ENCODE measurements around the gene DENND2C. TPM values are rescaled to one million over a fixed set of nuclear protein-coding genes. Genes with fewer than 3 reads are reported as not detected.

DENND2C gene
- total RNA-seq, 2 donors from 2014 or later = 25.6 to 40.3 TPM

DNA sequence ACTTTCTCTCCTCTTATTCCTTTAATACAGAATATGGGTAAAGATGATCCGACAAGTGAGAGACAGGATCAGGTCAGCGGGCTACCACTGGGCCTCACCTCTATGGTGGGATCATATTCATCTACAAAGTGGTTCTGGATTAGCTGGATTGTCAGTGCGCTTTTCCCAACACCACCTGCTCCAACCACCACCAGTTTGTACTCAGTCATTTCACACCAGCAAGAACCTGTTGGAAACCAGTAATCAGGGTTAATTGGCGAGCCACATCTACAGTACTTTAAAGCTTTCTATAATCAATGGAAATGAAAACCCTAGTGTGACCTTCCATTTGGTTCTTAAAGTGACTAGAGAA lies 46.1 kb upstream of the DENND2C start:
- DNase-seq = no peak
- Mint-ChIP-seq H3K4me1 (peaks cover 9% of the 10 kb centered on the region), H3K27ac (peak overlapping the region; percentile 100), H3K4me3 (peak overlapping the region; percentile 100), H3K36me3 (ENCODE audit: low read depth) (peaks cover 65% of the 10 kb centered on the region), H3K27me3 (ENCODE audit: insufficient read depth) (no peaks in the 10 kb centered on the region), H3K9me3 (no peaks in the 10 kb centered on the region)
- peak overlapping the region; percentile 97 for H3K4me3 ChIP-seq (ENCODE audit: low read length)
- H3K27ac ChIP-seq (ENCODE audit: low read depth, low read length) = peak overlapping the region; percentile 81
- no peaks in the 10 kb centered on the region for H3K9me3 ChIP-seq (ENCODE audit: control insufficient read depth, low read length)
- TF ChIP-seq CTCF (conservative IDR thresholded peaks at IDR 0.05) = no peak
- H3K9ac ChIP-seq (ENCODE audit: extremely low read depth, low read length, poor library complexity, severe bottlenecking) = peak overlapping the region; percentile 97
- 36 to 40% methylated on average over 2 to 4 of the region's 4 CpGs for WGBS, 2 experiments (ENCODE audit: insufficient coverage in 1 of 2, insufficient read length in 1 of 2)
- peaks cover 83% of the 10 kb centered on the region for H3K36me3 ChIP-seq (ENCODE audit: control insufficient read depth, insufficient read depth, low read length)
- H3K27me3 ChIP-seq (ENCODE audit: control insufficient read depth, insufficient read depth, low read length, poor library complexity, severe bottlenecking) = no peaks in the 10 kb centered on the region
- H3K4me1 ChIP-seq (ENCODE audit: control insufficient read depth, insufficient read depth, low read length) = peaks cover 5% of the 10 kb centered on the region

- peaks cover 58% of the 10 kb centered on the region for H3K36me3 Mint-ChIP-seq (ENCODE audit: low read depth)
- Histone ChIP-seq H3K9ac (ENCODE audit: extremely low read depth, low read length, poor library complexity, severe bottlenecking) (no peak overlapping the region), H3K9me3 (ENCODE audit: control insufficient read depth, low read length) (no peaks in the 10 kb centered on the region), H3K36me3 (ENCODE audit: control insufficient read depth, insufficient read depth, low read length) (peaks cover 80% of the 10 kb centered on the region), H3K27me3 (ENCODE audit: control insufficient read depth, insufficient read depth, low read length, poor library complexity, severe bottlenecking) (no peaks in the 10 kb centered on the region), H3K4me1 (ENCODE audit: control insufficient read depth, insufficient read depth, low read length) (peaks cover 5% of the 10 kb centered on the region), H3K27ac (ENCODE audit: low read depth, low read length) (no peak overlapping the region), H3K4me3 (ENCODE audit: low read length) (no peak overlapping the region)
- H3K27ac Mint-ChIP-seq = no peak overlapping the region
- no peak overlapping the region for H3K4me3 Mint-ChIP-seq
- 90% methylated on average over 4 of the region's 4 CpGs; no CpG with 5 or more reads in 1 of the 2 experiments for whole genome bisulfite sequencing, 2 experiments (ENCODE audit: insufficient coverage in 1 of 2, insufficient read length in 1 of 2)
- TF ChIP-seq CTCF (conservative IDR thresholded peaks at IDR 0.05) = no peak
- H3K9me3 Mint-ChIP-seq = no peaks in the 10 kb centered on the region
- DNase-seq = no peak
- no peaks in the 10 kb centered on the region for H3K27me3 Mint-ChIP-seq (ENCODE audit: insufficient read depth)
- H3K4me1 Mint-ChIP-seq = peaks cover 9% of the 10 kb centered on the region
Measured at GRCh38 chr1:114712977-114713376, 43.1 kb upstream of the DENND2C start.

- Histone ChIP-seq H3K27ac (ENCODE audit: low read depth, low read length) (no peak overlapping the region), H3K36me3 (ENCODE audit: control insufficient read depth, insufficient read depth, low read length) (peaks cover 88% of the 10 kb centered on the region), H3K9ac (ENCODE audit: extremely low read depth, low read length, poor library complexity, severe bottlenecking) (no peak overlapping the region), H3K27me3 (ENCODE audit: control insufficient read depth, insufficient read depth, low read length, poor library complexity, severe bottlenecking) (no peaks in the 10 kb centered on the region), H3K4me3 (ENCODE audit: low read length) (no peak overlapping the region), H3K4me1 (ENCODE audit: control insufficient read depth, insufficient read depth, low read length) (no peaks in the 10 kb centered on the region), H3K9me3 (ENCODE audit: control insufficient read depth, low read length) (no peaks in the 10 kb centered on the region)
- no peak for TF ChIP-seq CTCF (conservative IDR thresholded peaks at IDR 0.05)
- H3K9me3 Mint-ChIP-seq = no peaks in the 10 kb centered on the region
- no peak overlapping the region for H3K4me3 Mint-ChIP-seq
- DNase-seq = no peak
- no peaks in the 10 kb centered on the region for H3K4me1 Mint-ChIP-seq
- WGBS, 2 experiments (ENCODE audit: insufficient coverage in 1 of 2, insufficient read length in 1 of 2) = 94 to 98% methylated on average over 2 to 3 of the region's 3 CpGs
- H3K27ac Mint-ChIP-seq = no peak overlapping the region
- no peaks in the 10 kb centered on the region for H3K27me3 Mint-ChIP-seq (ENCODE audit: insufficient read depth)
- H3K36me3 Mint-ChIP-seq (ENCODE audit: low read depth) = peaks cover 62% of the 10 kb centered on the region
Measured at GRCh38 chr1:114710360-114710759, 40.5 kb upstream of the DENND2C start.

Data from endodermal cell (in vitro differentiated cells).